Caco-2 (cell line): ENCODE results near the gene TRPM2. TPM values are rescaled to one million over a fixed set of nuclear protein-coding genes. Genes with fewer than 3 reads are reported as not detected.

ENCODE experiments used
- BruUV-seq: library from RNA; stranded (reverse); fragments of 400-500 nt; replicated peaks from 2 replicates; lab custom pipeline; 2021; lab: Mats Ljungman, UMichigan
- CTCF ChIA-PET: fragments of 300-600 bp; sonication (Branson Sonifier 250); formaldehyde crosslinking; loops from one replicate; lab custom pipeline; 2022; ENCODE audit warnings: antibody characterized with exemption; lab: Charles Lee
- POLR2A ChIA-PET: fragments of 300-600 bp; sonication (Branson Sonifier 250); formaldehyde crosslinking; loops from one replicate; lab custom pipeline; 2022; ENCODE audit warnings: antibody characterized with exemption; lab: Charles Lee
- DNase-seq, 2 experiments: peaks; one replicate each; pipeline versions ENCODE4 v3.0.0 to v3.0.0-alpha.2; 2020 to 2022
- H3K27me3 ChIP-seq: replicated peaks from 2 replicates; pipeline ENCODE4 v1.6.0; 2011; ENCODE audit warnings: low read length; ENCODE audit not compliant: control insufficient read depth, insufficient read depth
- H3K36me3 ChIP-seq: 2 replicates; pipeline ENCODE4 v1.5.1; 2011; ENCODE audit warnings: low read length; ENCODE audit not compliant: control insufficient read depth, insufficient read depth
- H3K4me1 ChIP-seq: fragments of 250-450 bp; sonication (Bioruptor Pico); 2 replicates; pipeline ENCODE4 v1.5.1; 2020; ENCODE audit warnings: mild to moderate bottlenecking
- H3K4me3 ChIP-seq: 2 replicates; pipeline ENCODE4 v1.5.1; 2011; ENCODE audit warnings: low read depth, mild to moderate bottlenecking, control low read depth, low read length
- H3K9me3 ChIP-seq: fragments of 250-450 bp; sonication (Bioruptor Pico); 2 replicates; pipeline ENCODE4 v1.5.1; 2020; ENCODE audit warnings: mild to moderate bottlenecking, moderate library complexity
- H3K27ac Mint-ChIP-seq: one replicate; pipeline ENCODE4 v1.8.0; 2022; ENCODE audit warnings: mixed read lengths; ENCODE audit not compliant: unreplicated experiment
- H3K27me3 Mint-ChIP-seq: one replicate; pipeline ENCODE4 v1.8.0; 2022; ENCODE audit warnings: mixed read lengths; ENCODE audit not compliant: insufficient read depth, unreplicated experiment
- H3K36me3 Mint-ChIP-seq: one replicate; pipeline ENCODE4 v1.8.0; 2022; ENCODE audit warnings: mild to moderate bottlenecking, mixed read lengths; ENCODE audit not compliant: insufficient read depth, unreplicated experiment
- H3K4me1 Mint-ChIP-seq: one replicate; pipeline ENCODE4 v1.8.0; 2022; ENCODE audit warnings: low read depth, mixed read lengths; ENCODE audit not compliant: unreplicated experiment
- H3K4me3 Mint-ChIP-seq: one replicate; pipeline ENCODE4 v1.8.0; 2022; ENCODE audit warnings: mild to moderate bottlenecking, moderate library complexity, mixed read lengths; ENCODE audit not compliant: unreplicated experiment
- H3K9me3 Mint-ChIP-seq: one replicate; pipeline ENCODE4 v1.8.0; 2022; ENCODE audit warnings: mixed read lengths; ENCODE audit not compliant: unreplicated experiment
- intact Hi-C: fragments of 100-400 bp; cut with micrococcal nuclease; formaldehyde crosslinking; loops from one replicate; pipeline ENCODE4 v1.10.0; 2022; ENCODE audit not compliant: unreplicated experiment
- total RNA-seq: library from RNA; stranded (reverse); gene quantifications from 2 replicates; pipeline ENCODE4 v1.2.3, GENCODE V29; 2022
- TF ChIP-seq, protein P1 (sequence below), 2 experiments: fragments of 200-600 bp in 1 of 2; IDR thresholded peaks; 1 replicate in 1 of 2; 2 replicates in 1 of 2; pipeline versions ENCODE4 v1.5.1 to v1.8.0; 2011 to 2022; ENCODE audit warnings: antibody characterized with exemption in 1 of 2, control low read depth in 1 of 2, inconsistent platforms in 1 of 2, low read depth in 1 of 2, low read length in 1 of 2, mild to moderate bottlenecking in 1 of 2, moderate library complexity in 1 of 2; ENCODE audit not compliant: insufficient read depth in 1 of 2, severe bottlenecking in 1 of 2, unreplicated experiment in 1 of 2

TRPM2 gene
- total RNA-seq, 1 experiment from 2014 or later: 0.20 TPM

GRCh38 chr21:44464351-44464750 is 110.9 kb downstream of the TRPM2 start:
- no TSS peak for BruUV-seq
- Mint-ChIP-seq H3K4me1 (no peaks in the 10 kb centered on the region), H3K27ac (no peak overlapping the region), H3K4me3 (no peak overlapping the region), H3K9me3 (peaks cover 9% of the 10 kb centered on the region), H3K27me3 (no peaks in the 10 kb centered on the region), H3K36me3 (no peaks in the 10 kb centered on the region)
- POLR2A ChIA-PET: no interaction called here
- peaks cover 8% of the 10 kb centered on the region; the same call in 1 of the 2 replicates for H3K4me1 ChIP-seq
- H3K27me3 ChIP-seq: no peaks in the 10 kb centered on the region
- H3K4me3 ChIP-seq: no peak overlapping the region
- H3K36me3 ChIP-seq: no peaks in the 10 kb centered on the region
- DNase-seq: no peak
- H3K9me3 ChIP-seq: no peaks in the 10 kb centered on the region
- CTCF ChIA-PET: no interaction called here
- TF ChIP-seq, protein P1, sequence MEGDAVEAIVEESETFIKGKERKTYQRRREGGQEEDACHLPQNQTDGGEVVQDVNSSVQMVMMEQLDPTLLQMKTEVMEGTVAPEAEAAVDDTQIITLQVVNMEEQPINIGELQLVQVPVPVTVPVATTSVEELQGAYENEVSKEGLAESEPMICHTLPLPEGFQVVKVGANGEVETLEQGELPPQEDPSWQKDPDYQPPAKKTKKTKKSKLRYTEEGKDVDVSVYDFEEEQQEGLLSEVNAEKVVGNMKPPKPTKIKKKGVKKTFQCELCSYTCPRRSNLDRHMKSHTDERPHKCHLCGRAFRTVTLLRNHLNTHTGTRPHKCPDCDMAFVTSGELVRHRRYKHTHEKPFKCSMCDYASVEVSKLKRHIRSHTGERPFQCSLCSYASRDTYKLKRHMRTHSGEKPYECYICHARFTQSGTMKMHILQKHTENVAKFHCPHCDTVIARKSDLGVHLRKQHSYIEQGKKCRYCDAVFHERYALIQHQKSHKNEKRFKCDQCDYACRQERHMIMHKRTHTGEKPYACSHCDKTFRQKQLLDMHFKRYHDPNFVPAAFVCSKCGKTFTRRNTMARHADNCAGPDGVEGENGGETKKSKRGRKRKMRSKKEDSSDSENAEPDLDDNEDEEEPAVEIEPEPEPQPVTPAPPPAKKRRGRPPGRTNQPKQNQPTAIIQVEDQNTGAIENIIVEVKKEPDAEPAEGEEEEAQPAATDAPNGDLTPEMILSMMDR (IDR thresholded peaks at IDR 0.05; ENCODE audit: insufficient read depth in 1 of 2, low read depth in 1 of 2, low read length in 1 of 2, severe bottlenecking in 1 of 2, unreplicated experiment in 1 of 2): no peak
- intact Hi-C loops: no loop called here

- Mint-ChIP-seq H3K27ac (no peak overlapping the region), H3K4me3 (no peak overlapping the region), H3K36me3 (no peaks in the 10 kb centered on the region), H3K27me3 (no peaks in the 10 kb centered on the region), H3K4me1 (no peaks in the 10 kb centered on the region), H3K9me3 (peaks cover 9% of the 10 kb centered on the region)
- ChIA-PET POLR2A (no interaction called here), CTCF (no interaction called here)
- no peaks in the 10 kb centered on the region for H3K27me3 ChIP-seq
- H3K4me1 ChIP-seq: peaks cover 4% of the 10 kb centered on the region; the same call in 1 of the 2 replicates
- DNase-seq: no peak
- H3K4me3 ChIP-seq: no peak overlapping the region
- TF ChIP-seq, protein P1 (IDR thresholded peaks at IDR 0.05; ENCODE audit: insufficient read depth in 1 of 2, low read depth in 1 of 2, low read length in 1 of 2, severe bottlenecking in 1 of 2, unreplicated experiment in 1 of 2): no peak
- no peaks in the 10 kb centered on the region for H3K36me3 ChIP-seq
- no peaks in the 10 kb centered on the region for H3K9me3 ChIP-seq
- no TSS peak for BruUV-seq
- intact Hi-C loops: no loop called here
Observed at GRCh38 chr21:44466351-44466954, 113.0 kb downstream of the TRPM2 start.

GRCh38 chr21:44466996-44467858 is 113.8 kb downstream of the TRPM2 start:
- Mint-ChIP-seq H3K4me3 (no peak overlapping the region), H3K9me3 (peaks cover 9% of the 10 kb centered on the region), H3K27ac (no peak overlapping the region), H3K4me1 (no peaks in the 10 kb centered on the region), H3K27me3 (no peaks in the 10 kb centered on the region), H3K36me3 (no peaks in the 10 kb centered on the region)
- DNase-seq: no peak
- intact Hi-C loops: no loop called here
- Histone ChIP-seq H3K27me3 (no peaks in the 10 kb centered on the region), H3K4me3 (no peak overlapping the region), H3K4me1 (no peaks in the 10 kb centered on the region), H3K36me3 (no peaks in the 10 kb centered on the region), H3K9me3 (no peaks in the 10 kb centered on the region)
- TF ChIP-seq, protein P1 (IDR thresholded peaks at IDR 0.05; ENCODE audit: insufficient read depth in 1 of 2, low read depth in 1 of 2, low read length in 1 of 2, severe bottlenecking in 1 of 2, unreplicated experiment in 1 of 2): no peak
- CTCF ChIA-PET: no interaction called here
- POLR2A ChIA-PET: no interaction called here
- no TSS peak for BruUV-seq
